Endothelial cell of umbilical vein (primary cell): ENCODE data around the gene OST4. TPM values are rescaled to one million over a fixed set of nuclear protein-coding genes. Genes with fewer than 3 reads are reported as not detected.
"Not testable (repeated sequence)": the region's sequence is repeated elsewhere in the genome, so short reads cannot be mapped to it uniquely, and the experiment has no call there.

Source experiments
- BruUV-seq: library from RNA; stranded (reverse); fragments of 400-500 nt; replicated peaks from 2 replicates; lab custom pipeline; 2021; lab: Mats Ljungman, UMichigan
- CTCF ChIA-PET: fragments of 300-600, 350-600 bp; sonication (Branson Sonifier 250); formaldehyde crosslinking; loops from one replicate; lab custom pipeline; 2021; ENCODE audit warnings: antibody characterized with exemption, inconsistent platforms; lab: Charles Lee
- POLR2A ChIA-PET: fragments of 300-600, 350-600 bp; sonication (Branson Sonifier 250); formaldehyde crosslinking; loops from one replicate; lab custom pipeline; 2021; ENCODE audit warnings: antibody characterized with exemption, inconsistent platforms; lab: Charles Lee
- DNase-seq: peaks from one replicate; pipeline ENCODE4 v3.0.0-alpha.2; 2011; ENCODE audit warnings: low read depth, low spot score
- FAIRE-seq: peaks from 2 replicates; lab custom pipeline; 2011; peaks lifted over from hg19 to GRCh38; lab: Jason Lieb, UNC
- H2AFZ ChIP-seq: 2 replicates; pipeline ENCODE4 v1.6.0; 2012; ENCODE audit warnings: low read depth, low read length, control low read depth, inconsistent platforms
- H3K27ac ChIP-seq: 2 replicates; pipeline ENCODE4 v1.5.1; 2011; ENCODE audit warnings: low read depth, mild to moderate bottlenecking, control low read depth, low read length, moderate library complexity; ENCODE audit not compliant: insufficient read depth
- H3K27me3 ChIP-seq, 2 experiments: 2 replicates each; pipeline versions ENCODE4 v1.6.0 to v1.6.1; 2011; ENCODE audit warnings: low read length in 2 of 2, mixed read lengths in 1 of 2; ENCODE audit not compliant: control insufficient read depth in 2 of 2, insufficient read depth in 2 of 2
- H3K36me3 ChIP-seq, 2 experiments: 2 replicates in 1 of 2; 3 replicates in 1 of 2; pipeline ENCODE4 v1.5.1; 2011; ENCODE audit warnings: low read length in 2 of 2, mild to moderate bottlenecking in 1 of 2, moderate library complexity in 1 of 2; ENCODE audit not compliant: control insufficient read depth in 2 of 2, insufficient read depth in 2 of 2; ENCODE audit errors: extremely low read depth in 1 of 2
- H3K4me1 ChIP-seq: 3 replicates; pipeline ENCODE4 v1.5.1; 2011; ENCODE audit warnings: mild to moderate bottlenecking, low read length; ENCODE audit not compliant: control insufficient read depth, insufficient read depth; ENCODE audit errors: extremely low read depth
- H3K4me2 ChIP-seq: 2 replicates; pipeline ENCODE4 v1.6.1; 2011; ENCODE audit warnings: low read length, control low read depth, mixed read lengths; ENCODE audit not compliant: insufficient read depth
- H3K4me3 ChIP-seq, 3 experiments: fragments of 200-600 bp in 1 of 3; sonication (generic), shearing (Covaris generic) in 1 of 3; replicated peaks in 1 of 3; 2 replicates each; pipeline ENCODE4 v1.5.1; 2011 to 2016; ENCODE audit warnings: control low read depth in 3 of 3, low read length in 3 of 3, mild to moderate bottlenecking in 2 of 3, inconsistent platforms in 1 of 3, low read depth in 1 of 3, moderate library complexity in 1 of 3; ENCODE audit not compliant: insufficient read depth in 1 of 3
- H3K79me2 ChIP-seq: 2 replicates; pipeline ENCODE4 v1.6.0; 2012; ENCODE audit warnings: low read length, inconsistent platforms; ENCODE audit not compliant: control insufficient read depth, insufficient read depth
- H3K9ac ChIP-seq: replicated peaks from 2 replicates; pipeline ENCODE3; 2011; ENCODE audit warnings: low read length, control low read depth; ENCODE audit not compliant: insufficient read depth; ENCODE audit errors: extremely low read depth
- H3K9me1 ChIP-seq: replicated peaks from 3 replicates; pipeline ENCODE4 v1.6.0; 2011; ENCODE audit warnings: mild to moderate bottlenecking, low read length; ENCODE audit not compliant: control insufficient read depth, insufficient read depth; ENCODE audit errors: extremely low read depth
- H3K9me3 ChIP-seq: replicated peaks from 2 replicates; pipeline ENCODE4 v1.5.1; 2012; ENCODE audit warnings: low read length, inconsistent platforms; ENCODE audit not compliant: control insufficient read depth, insufficient read depth
- H4K20me1 ChIP-seq: replicated peaks from 2 replicates; pipeline ENCODE3; 2011; ENCODE audit warnings: mild to moderate bottlenecking, low read length; ENCODE audit not compliant: control insufficient read depth, insufficient read depth; ENCODE audit errors: extremely low read depth
- CTCF ChIP-seq, 2 donors: IDR thresholded peaks; 1 replicate in 1 of 2; 2 replicates in 1 of 2; pipeline ENCODE4 v1.5.1; 2011; ENCODE audit warnings: low read length in 2 of 2, mild to moderate bottlenecking in 2 of 2, moderate library complexity in 2 of 2, control low read depth in 1 of 2, inconsistent platforms in 1 of 2, low read depth in 1 of 2; ENCODE audit not compliant: insufficient read depth in 1 of 2; ENCODE audit errors: extremely low read depth in 1 of 2
- EZH2 ChIP-seq: IDR thresholded peaks from 2 replicates; pipeline ENCODE4 v1.6.1; 2012; ENCODE audit warnings: borderline replicate concordance, low read depth, mild to moderate bottlenecking, moderate library complexity, low read length, inconsistent platforms; ENCODE audit not compliant: severe bottlenecking
- FOS ChIP-seq: IDR thresholded peaks from 2 replicates; pipeline ENCODE4 v1.6.1; 2011; ENCODE audit warnings: mild to moderate bottlenecking, low read length, moderate library complexity, borderline replicate concordance; ENCODE audit not compliant: insufficient read depth
- GATA2 ChIP-seq: IDR thresholded peaks from 2 replicates; pipeline ENCODE4 v1.7.0; 2011; ENCODE audit warnings: low read depth, mild to moderate bottlenecking, moderate library complexity, mixed read lengths, low read length; ENCODE audit not compliant: insufficient read length, insufficient read depth
- JUN ChIP-seq: IDR thresholded peaks from 2 replicates; pipeline ENCODE4 v1.6.1; 2011; ENCODE audit warnings: borderline replicate concordance, low read depth; ENCODE audit not compliant: insufficient read length, insufficient read depth
- MYC ChIP-seq: IDR thresholded peaks from one replicate; pipeline ENCODE4 v1.6.1; 2011; ENCODE audit warnings: mild to moderate bottlenecking, low read depth, low read length
- POLR2A ChIP-seq: IDR thresholded peaks from 2 replicates; pipeline ENCODE4 v1.6.1; 2012; ENCODE audit warnings: low read depth, mild to moderate bottlenecking, control low read depth, low read length
- POLR2AphosphoS5 ChIP-seq: IDR thresholded peaks from 2 replicates; pipeline ENCODE4 v1.6.1; 2012; ENCODE audit warnings: low read depth, mild to moderate bottlenecking, control low read depth, low read length, moderate library complexity; ENCODE audit not compliant: insufficient read depth
- dilution Hi-C: fragments of 300-500 bp; cut with MboI; formaldehyde crosslinking; loops from one replicate; pipeline ENCODE4 v1.15.0; 2019; ENCODE audit warnings: low sequenced_read_pairs; ENCODE audit not compliant: extremely low pct_ligation_motif_present
- intact Hi-C: fragments of 100-400 bp; cut with micrococcal nuclease; formaldehyde crosslinking; loops from one replicate; pipeline ENCODE4 v1.10.0; 2022
- polyA plus RNA-seq, 4 experiments: library from polyadenylated mRNA; depleted of rRNA in 3 of 4; stranded (reverse) in 3 of 4; unstranded in 1 of 4; fragments of >200 nt; gene quantifications; 2 replicates each; pipeline versions ENCODE4 v1.2.1 to v1.2.3, GENCODE V29; 2011 to 2012; ENCODE audit warnings: missing spikeins in 1 of 4
- total RNA-seq: library from RNA; stranded (reverse); gene quantifications from 2 replicates; pipeline ENCODE4 v1.2.3, GENCODE V29; 2021
- TF ChIP-seq, protein P1 (sequence below): IDR thresholded peaks from 2 replicates; pipeline ENCODE4 v1.6.1; 2011; ENCODE audit not compliant: insufficient read depth, insufficient read length

The OST4 gene
- total and polyA plus RNA-seq, 2 donors (not counting 3 experiments of a cell fraction or from before 2014, with no cell fraction given), result 415 to 1,189 TPM

GRCh38 chr2:27115519-27115918 lies 44.1 kb upstream of the OST4 start:
- no peak for FAIRE-seq
- no peak for DNase-seq
- Histone ChIP-seq H3K27me3 (peaks cover 5 to 12% of the 10 kb centered on the region in 2 experiments), H4K20me1 (no peaks in the 10 kb centered on the region), H3K27ac (no peak overlapping the region), H3K4me1 (no peaks in the 10 kb centered on the region), H3K9me1 (no peaks in the 10 kb centered on the region), H3K4me3 (no peak overlapping the region), H3K9me3 (no peaks in the 10 kb centered on the region), H2AFZ (no peak overlapping the region), H3K4me2 (no peak overlapping the region), H3K9ac (no peak overlapping the region), H3K79me2 (no peaks in the 10 kb centered on the region), H3K36me3 (no peaks in the 10 kb centered on the region)
- no TSS peak for BruUV-seq
- TF ChIP-seq FOS, result no peak
- TF ChIP-seq CTCF (IDR thresholded peaks at IDR 0.05; ENCODE audit: extremely low read depth in 1 of 2, insufficient read depth in 1 of 2, low read depth in 1 of 2, low read length in 2 of 2), result no peak
- TF ChIP-seq, protein P1, sequence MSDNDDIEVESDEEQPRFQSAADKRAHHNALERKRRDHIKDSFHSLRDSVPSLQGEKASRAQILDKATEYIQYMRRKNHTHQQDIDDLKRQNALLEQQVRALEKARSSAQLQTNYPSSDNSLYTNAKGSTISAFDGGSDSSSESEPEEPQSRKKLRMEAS, result no peak
- TF ChIP-seq EZH2, result no peak
- TF ChIP-seq MYC, result no peak
- no peak for TF ChIP-seq POLR2A
- TF ChIP-seq GATA2, result no peak
- no peak for TF ChIP-seq POLR2AphosphoS5
- no peak for TF ChIP-seq JUN
- dilution Hi-C loops, result no loop called here
- intact Hi-C loops, result no loop called here
- ChIA-PET CTCF (interaction anchor here (0.6 to 1.5 kb wide), 2 partner anchors 8 to 77 kb away, joined by 3 to 9 read pairs; no protein-coding TSS in a partner anchor), POLR2A (no interaction called here)

GRCh38 chr2:27111392-27112078 lies 40.1 kb upstream of the OST4 start:
- POLR2A ChIA-PET, FAIRE-seq, H3K9me3 ChIP-seq, H2AFZ ChIP-seq, DNase-seq, H3K4me3 ChIP-seq, H3K9me1 ChIP-seq, H3K4me2 ChIP-seq, H3K4me1 ChIP-seq, H3K27me3 ChIP-seq, dilution Hi-C loops, H3K79me2 ChIP-seq, H4K20me1 ChIP-seq, BruUV-seq, intact Hi-C loops, H3K27ac ChIP-seq, H3K36me3 ChIP-seq, H3K9ac ChIP-seq: not testable (repeated sequence)
- CTCF ChIA-PET, result interaction anchor here (1.1 kb wide), 1 partner anchor 22 kb away, joined by 3 read pairs; no protein-coding TSS in a partner anchor
